Thoracic aorta (tissue), 2 donors: Measurements from ENCODE around the gene CRELD1. TPM values are rescaled to one million over a fixed set of nuclear protein-coding genes. Genes with fewer than 3 reads are reported as not detected.

Source experiments
- ATAC-seq: fragments of 150-250 bp; one replicate; pipeline ENCODE4 v1.8.0; 2017; ENCODE audit warnings: low read depth; ENCODE audit not compliant: insufficient number of reproducible peaks, low FRiP score
- DNase-seq: peaks from one replicate; pipeline ENCODE4 v3.0.0-alpha.2; 2020; ENCODE audit warnings: low spot score
- H3K27ac ChIP-seq, 2 donors: fragments of 200-600 bp; sonication (generic); 1 replicate in 1 of 2; 2 replicates in 1 of 2; pipeline ENCODE4 v1.5.1; 2016; ENCODE audit warnings: mild to moderate bottlenecking in 2 of 2, moderate library complexity in 2 of 2
- H3K27me3 ChIP-seq: fragments of 200-600 bp; sonication (generic); replicated peaks from 2 replicates; pipeline ENCODE4 v1.6.0; 2016; ENCODE audit warnings: mild to moderate bottlenecking; ENCODE audit not compliant: insufficient read depth
- H3K36me3 ChIP-seq: fragments of 200-600 bp; sonication (generic); one replicate; pipeline ENCODE4 v1.5.1; 2016
- H3K4me1 ChIP-seq, 2 donors: fragments of 200-600 bp; sonication (generic); 1 replicate in 1 of 2; 2 replicates in 1 of 2; pipeline versions ENCODE4 v1.5.1 to v1.6.0; 2016; ENCODE audit warnings: low read depth in 2 of 2, mild to moderate bottlenecking in 1 of 2; ENCODE audit not compliant: control insufficient read depth in 1 of 2
- H3K4me3 ChIP-seq: fragments of 200-600 bp; sonication (generic); 2 replicates; pipeline ENCODE4 v1.5.1; 2016; ENCODE audit warnings: mild to moderate bottlenecking
- H3K9me3 ChIP-seq: fragments of 200-600 bp; sonication (generic); 2 replicates; pipeline ENCODE4 v1.5.1; 2016
- CTCF ChIP-seq: fragments of 200-600 bp; sonication (generic); IDR thresholded peaks from one replicate; pipeline ENCODE4 v1.5.1; 2019; ENCODE audit warnings: antibody characterized with exemption
- total RNA-seq, 2 donors: library from RNA; depleted of rRNA; stranded (reverse); fragments of >200 nt; gene quantifications; one replicate each; pipeline versions ENCODE4 v1.1.0 to v1.2.3, GENCODE V29; 2016

The CRELD1 gene
- total RNA-seq: 10 to 100 TPM; 37.2 to 37.4 TPM

- Histone ChIP-seq H3K27ac (peak within 1 kb of the TSS; percentile 92 to 95), H3K27me3 (no peaks in the 10 kb centered on the region), H3K9me3 (no peaks in the 10 kb centered on the region), H3K4me3 (peak within 1 kb of the TSS; percentile 94), H3K36me3 (peaks cover 22% of the 10 kb centered on the region), H3K4me1 (peaks cover 23 to 32% of the 10 kb centered on the region in 2 donors)
- TF ChIP-seq CTCF: no peak
- DNase-seq (peak; percentile 80), ATAC-seq (peak; percentile 90)
Measured at GRCh38 chr3:9933561-9934234, at the start of gene CRELD1. Gene CRELD1, plus strand, starts transcription at chr3:9933834. Its CDS starts 605 bp downstream, at chr3:9934439.

GRCh38 chr3:9884555-9885165 is 49.0 kb upstream of the CRELD1 start:
- no peaks in the 10 kb centered on the region for H3K9me3 ChIP-seq
- no peaks in the 10 kb centered on the region for H3K4me1 ChIP-seq
- DNase-seq (no peak), ATAC-seq (no peak)
- H3K4me3 ChIP-seq: no peak overlapping the region
- H3K27ac ChIP-seq: no peak overlapping the region
- H3K27me3 ChIP-seq: no peaks in the 10 kb centered on the region
- TF ChIP-seq CTCF: no peak
- H3K36me3 ChIP-seq: no peaks in the 10 kb centered on the region

GRCh38 chr3:9886328-9886727 is 47.3 kb upstream of the CRELD1 start:
- Histone ChIP-seq H3K27me3 (no peaks in the 10 kb centered on the region), H3K4me3 (no peak overlapping the region), H3K27ac (no peak overlapping the region), H3K4me1 (peaks cover 4 to 7% of the 10 kb centered on the region in 2 donors), H3K36me3 (no peaks in the 10 kb centered on the region), H3K9me3 (no peaks in the 10 kb centered on the region)
- DNase-seq: no peak
- TF ChIP-seq CTCF: no peak
- no peak for ATAC-seq

GRCh38 chr3:9887480-9887879 is 46.2 kb upstream of the CRELD1 start:
- no peak overlapping the region for H3K27ac ChIP-seq
- DNase-seq: no peak
- H3K27me3 ChIP-seq: no peaks in the 10 kb centered on the region
- no peaks in the 10 kb centered on the region for H3K36me3 ChIP-seq
- peaks cover 8 to 10% of the 10 kb centered on the region in 2 donors for H3K4me1 ChIP-seq
- H3K4me3 ChIP-seq: no peak overlapping the region
- no peak for TF ChIP-seq CTCF
- ATAC-seq: no peak
- H3K9me3 ChIP-seq: no peaks in the 10 kb centered on the region

- no peak for ATAC-seq
- peaks cover 8 to 10% of the 10 kb centered on the region in 2 donors for H3K4me1 ChIP-seq
- H3K27ac ChIP-seq: no peak overlapping the region
- no peaks in the 10 kb centered on the region for H3K27me3 ChIP-seq
- no peak for DNase-seq
- TF ChIP-seq CTCF: no peak
- no peak overlapping the region for H3K4me3 ChIP-seq
- peaks cover 6% of the 10 kb centered on the region for H3K36me3 ChIP-seq
- no peaks in the 10 kb centered on the region for H3K9me3 ChIP-seq
Measured at GRCh38 chr3:9888540-9888939, 45.1 kb upstream of the CRELD1 start.
